Gastroesophageal sphincter (tissue), 3 donors: ENCODE results near the gene FAM156A.
"Not testable (repeated sequence)": the region's sequence is repeated elsewhere in the genome, so short reads cannot be mapped to it uniquely, and the experiment has no call there.

Source experiments
- POLR2A ChIP-seq, 2 donors: fragments of 450-650 bp; IDR thresholded peaks; one replicate each; pipeline ENCODE4 v1.6.1; 2017; ENCODE audit warnings: antibody characterized with exemption in 2 of 2, mild to moderate bottlenecking in 2 of 2, moderate library complexity in 1 of 2
- TF ChIP-seq, protein P1 (sequence below), 4 experiments: fragments of 200-600 bp in 2 of 4; fragments of 450-650 bp in 2 of 4; sonication (generic) in 1 of 4; IDR thresholded peaks; one replicate each; pipeline ENCODE4 v1.5.1; 2017 to 2019; ENCODE audit warnings: antibody characterized with exemption in 4 of 4, mild to moderate bottlenecking in 2 of 4, moderate library complexity in 2 of 4

DNA sequence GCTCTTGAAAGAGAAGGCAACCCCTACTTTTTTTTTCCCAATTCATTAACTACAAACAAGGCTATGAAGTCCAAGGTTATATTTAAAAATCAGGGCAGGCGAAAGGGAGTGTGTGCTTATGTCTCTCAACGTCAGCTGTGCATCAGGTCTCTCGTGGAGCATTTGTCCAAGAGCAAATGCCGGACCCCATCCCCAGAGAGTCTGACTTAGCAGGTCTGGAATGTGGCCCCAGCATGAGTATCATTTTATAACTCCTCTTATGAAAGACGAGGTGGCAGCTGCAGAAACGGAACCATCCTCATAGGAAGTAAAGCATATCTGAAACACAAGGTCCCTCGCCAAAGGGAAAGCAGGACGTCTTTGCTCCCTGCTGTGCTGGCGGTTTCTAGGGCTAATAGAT, 44.6 kb downstream of the FAM156A start:
- TF ChIP-seq, protein P1, sequence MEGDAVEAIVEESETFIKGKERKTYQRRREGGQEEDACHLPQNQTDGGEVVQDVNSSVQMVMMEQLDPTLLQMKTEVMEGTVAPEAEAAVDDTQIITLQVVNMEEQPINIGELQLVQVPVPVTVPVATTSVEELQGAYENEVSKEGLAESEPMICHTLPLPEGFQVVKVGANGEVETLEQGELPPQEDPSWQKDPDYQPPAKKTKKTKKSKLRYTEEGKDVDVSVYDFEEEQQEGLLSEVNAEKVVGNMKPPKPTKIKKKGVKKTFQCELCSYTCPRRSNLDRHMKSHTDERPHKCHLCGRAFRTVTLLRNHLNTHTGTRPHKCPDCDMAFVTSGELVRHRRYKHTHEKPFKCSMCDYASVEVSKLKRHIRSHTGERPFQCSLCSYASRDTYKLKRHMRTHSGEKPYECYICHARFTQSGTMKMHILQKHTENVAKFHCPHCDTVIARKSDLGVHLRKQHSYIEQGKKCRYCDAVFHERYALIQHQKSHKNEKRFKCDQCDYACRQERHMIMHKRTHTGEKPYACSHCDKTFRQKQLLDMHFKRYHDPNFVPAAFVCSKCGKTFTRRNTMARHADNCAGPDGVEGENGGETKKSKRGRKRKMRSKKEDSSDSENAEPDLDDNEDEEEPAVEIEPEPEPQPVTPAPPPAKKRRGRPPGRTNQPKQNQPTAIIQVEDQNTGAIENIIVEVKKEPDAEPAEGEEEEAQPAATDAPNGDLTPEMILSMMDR (IDR thresholded peaks at IDR 0.05): not testable (repeated sequence)
- TF ChIP-seq POLR2A (IDR thresholded peaks at IDR 0.05): not testable (repeated sequence)
